Measurements from ENCODE around the gene BABAM2. TPM values are rescaled to one million over a fixed set of nuclear protein-coding genes. Genes with fewer than 3 reads are reported as not detected.

BABAM2 gene
- total RNA-seq, 1 donor: 28.5 TPM

DNA sequence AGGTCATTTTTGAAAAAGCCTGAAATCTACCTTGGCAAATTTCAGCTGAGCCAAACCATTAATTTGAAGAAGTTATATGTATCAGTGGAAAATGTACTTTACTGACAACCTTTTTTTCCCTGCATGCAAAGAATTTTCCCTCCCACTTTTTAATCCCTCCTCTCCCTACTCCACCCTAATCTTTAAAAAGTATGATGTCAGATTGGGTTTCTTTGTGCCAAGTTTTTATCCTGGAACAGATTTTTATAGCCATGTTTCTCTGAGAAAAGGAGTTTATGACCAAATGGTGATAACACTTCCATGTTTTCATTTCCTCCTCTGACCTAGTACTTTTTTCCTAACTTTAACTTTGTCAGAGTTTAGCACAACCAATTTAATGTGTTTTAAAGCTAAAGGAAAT is 251.9 kb downstream of the BABAM2 start:
- TF ChIP-seq, protein P1, sequence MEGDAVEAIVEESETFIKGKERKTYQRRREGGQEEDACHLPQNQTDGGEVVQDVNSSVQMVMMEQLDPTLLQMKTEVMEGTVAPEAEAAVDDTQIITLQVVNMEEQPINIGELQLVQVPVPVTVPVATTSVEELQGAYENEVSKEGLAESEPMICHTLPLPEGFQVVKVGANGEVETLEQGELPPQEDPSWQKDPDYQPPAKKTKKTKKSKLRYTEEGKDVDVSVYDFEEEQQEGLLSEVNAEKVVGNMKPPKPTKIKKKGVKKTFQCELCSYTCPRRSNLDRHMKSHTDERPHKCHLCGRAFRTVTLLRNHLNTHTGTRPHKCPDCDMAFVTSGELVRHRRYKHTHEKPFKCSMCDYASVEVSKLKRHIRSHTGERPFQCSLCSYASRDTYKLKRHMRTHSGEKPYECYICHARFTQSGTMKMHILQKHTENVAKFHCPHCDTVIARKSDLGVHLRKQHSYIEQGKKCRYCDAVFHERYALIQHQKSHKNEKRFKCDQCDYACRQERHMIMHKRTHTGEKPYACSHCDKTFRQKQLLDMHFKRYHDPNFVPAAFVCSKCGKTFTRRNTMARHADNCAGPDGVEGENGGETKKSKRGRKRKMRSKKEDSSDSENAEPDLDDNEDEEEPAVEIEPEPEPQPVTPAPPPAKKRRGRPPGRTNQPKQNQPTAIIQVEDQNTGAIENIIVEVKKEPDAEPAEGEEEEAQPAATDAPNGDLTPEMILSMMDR (IDR thresholded peaks at IDR 0.05; ENCODE audit: insufficient read depth, low read depth, low read length): no peak
- peak; percentile 90 for DNase-seq (ENCODE audit: low read depth)
- no peak overlapping the region for H3K4me3 ChIP-seq (ENCODE audit: low read depth, low read length)

DNA sequence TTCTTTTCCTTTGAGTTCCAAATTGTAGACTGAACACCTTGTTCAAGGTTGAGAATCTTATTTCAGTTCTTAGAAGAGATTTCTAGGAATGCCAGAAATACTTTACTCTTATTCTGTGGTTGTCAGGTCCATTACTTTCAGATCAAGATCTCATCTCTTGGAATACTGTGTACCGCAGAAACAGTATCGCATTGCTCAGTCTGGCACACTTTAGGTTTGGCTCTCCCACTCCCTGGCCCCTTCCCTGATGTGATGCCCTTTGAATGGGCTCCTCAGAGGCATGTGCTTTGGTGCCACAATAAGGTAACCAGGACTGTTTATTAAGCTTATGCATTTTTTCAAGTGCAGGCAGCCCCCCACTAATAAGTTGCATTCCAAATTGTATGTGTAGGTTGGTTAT is 257.5 kb downstream of the BABAM2 start:
- TF ChIP-seq, protein P1 (IDR thresholded peaks at IDR 0.05; ENCODE audit: insufficient read depth, low read depth, low read length): no peak
- DNase-seq (ENCODE audit: low read depth): no peak
- H3K4me3 ChIP-seq (ENCODE audit: low read depth, low read length): no peak overlapping the region

DNA sequence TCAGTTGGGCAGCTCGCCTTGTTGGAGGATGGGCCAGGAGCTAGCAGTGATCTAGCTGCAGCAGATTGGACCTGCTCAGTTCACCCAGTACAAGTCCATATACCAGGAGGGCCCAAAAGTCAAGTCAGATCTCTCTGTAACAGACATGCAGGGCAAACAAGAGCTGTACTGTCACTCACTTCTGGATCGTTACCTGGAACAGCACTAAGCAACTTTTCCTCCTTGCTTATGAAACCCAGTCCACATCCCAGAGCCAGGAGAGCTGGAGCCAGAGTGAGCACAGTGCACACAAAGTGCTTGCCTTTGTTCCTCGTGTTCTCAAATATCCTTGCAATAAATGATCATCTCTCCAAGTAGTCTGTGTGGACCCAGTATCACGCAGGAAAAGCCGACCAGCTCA is 258.0 kb downstream of the BABAM2 start:
- H3K4me3 ChIP-seq (ENCODE audit: low read depth, low read length): no peak overlapping the region
- TF ChIP-seq, protein P1 (IDR thresholded peaks at IDR 0.05; ENCODE audit: insufficient read depth, low read depth, low read length): no peak
- no peak for DNase-seq (ENCODE audit: low read depth)

DNA sequence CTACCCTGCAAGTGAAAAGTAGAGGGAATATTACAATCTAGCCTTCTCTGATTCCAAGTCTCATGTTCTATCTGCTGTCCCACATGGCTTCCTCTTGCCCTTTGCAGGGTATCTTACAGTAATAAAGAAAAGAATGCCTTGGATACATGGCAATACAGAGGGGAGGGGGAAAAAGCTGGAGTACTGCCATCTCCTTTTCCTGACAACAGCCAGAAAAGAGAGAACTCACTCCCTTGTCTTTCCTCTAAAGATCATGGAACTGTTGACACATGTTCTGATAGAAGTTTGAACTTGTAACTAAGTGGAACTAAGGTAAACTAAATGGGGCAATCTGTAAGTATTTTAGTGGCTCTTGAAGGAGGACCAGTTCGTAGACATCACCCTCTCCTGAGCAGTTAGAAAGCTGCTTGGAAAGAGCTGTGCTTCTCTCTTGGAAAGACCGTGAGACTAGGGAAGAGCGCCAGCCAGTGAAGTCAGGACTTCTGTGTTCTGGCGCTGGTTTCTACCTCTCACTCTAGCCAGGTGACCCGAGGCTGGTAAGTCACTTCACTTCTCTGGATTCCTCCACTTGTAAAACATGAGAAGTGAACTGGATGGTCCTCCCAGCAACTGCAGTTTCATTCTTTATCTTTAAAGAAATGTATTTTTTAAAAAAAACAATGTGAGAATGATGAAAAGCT is 259.8 kb downstream of the BABAM2 start:
- DNase-seq (ENCODE audit: low read depth): no peak
- TF ChIP-seq, protein P1 (IDR thresholded peaks at IDR 0.05; ENCODE audit: insufficient read depth, low read depth, low read length): no peak

DNA sequence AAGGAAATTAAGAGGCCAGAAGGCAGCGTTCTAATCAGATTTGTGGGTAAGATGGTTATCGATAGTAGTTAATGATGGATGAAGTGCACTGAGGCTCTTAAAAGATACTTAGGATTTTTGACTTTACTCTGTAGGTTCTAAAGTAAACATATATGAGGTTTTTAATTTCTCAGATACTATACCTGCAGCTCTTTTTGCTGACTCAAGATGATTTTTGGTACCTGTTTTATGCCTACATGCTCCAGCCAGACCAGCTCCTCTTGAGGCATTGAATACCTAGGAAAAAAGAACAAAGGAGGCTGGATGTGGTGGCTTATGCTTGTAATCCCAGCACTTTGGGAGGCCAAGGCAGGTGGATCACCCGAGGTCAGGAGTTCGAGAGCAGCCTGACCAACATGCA is 260.5 kb downstream of the BABAM2 start:
- no peak for DNase-seq (ENCODE audit: low read depth)
- TF ChIP-seq, protein P1 (IDR thresholded peaks at IDR 0.05; ENCODE audit: insufficient read depth, low read depth, low read length): no peak
- H3K4me3 ChIP-seq (ENCODE audit: low read depth, low read length): no peak overlapping the region

More for the DNA sequence above, 259.8 kb downstream of the BABAM2 start:
- no peak overlapping the region for H3K4me3 ChIP-seq (ENCODE audit: low read depth, low read length)

DNA sequence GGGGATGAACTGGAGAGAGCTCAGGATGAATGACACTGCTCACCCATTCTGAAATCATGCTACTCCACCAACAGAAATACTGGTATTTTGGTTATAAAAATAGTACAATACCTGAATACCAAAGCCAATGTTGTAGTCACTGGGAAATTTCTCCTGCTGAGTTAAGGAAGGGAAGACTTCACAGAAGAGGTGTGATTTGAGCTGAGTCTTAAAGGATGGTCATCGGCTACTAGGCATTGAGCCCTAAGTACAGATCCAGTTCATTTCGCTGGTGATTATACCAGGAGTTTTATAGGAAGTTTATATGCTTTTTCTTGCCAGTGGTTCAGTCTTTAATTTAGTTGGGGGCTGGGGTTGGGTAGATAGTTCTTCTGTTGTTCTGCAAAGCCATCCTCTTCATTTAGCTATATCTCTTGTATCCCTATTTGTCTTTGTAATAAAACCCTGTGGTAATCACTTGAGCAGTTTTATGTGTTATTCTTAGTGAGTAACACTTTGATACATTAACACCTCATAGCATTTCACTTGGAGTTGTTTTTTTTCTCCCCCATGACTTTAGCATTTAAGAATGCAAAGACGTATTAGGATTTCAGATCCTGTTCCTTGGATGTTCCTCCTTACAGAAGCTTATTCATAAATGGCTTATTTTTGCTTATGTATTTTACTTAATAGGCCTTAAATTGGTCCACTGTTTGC is 262.2 kb downstream of the BABAM2 start:
- DNase-seq (ENCODE audit: low read depth): peak; percentile 71
- no peak overlapping the region for H3K4me3 ChIP-seq (ENCODE audit: low read depth, low read length)
- TF ChIP-seq, protein P1 (IDR thresholded peaks at IDR 0.05; ENCODE audit: insufficient read depth, low read depth, low read length): no peak
